ENCODE data around the gene TRHDE. TPM values are rescaled to one million over a fixed set of nuclear protein-coding genes. Genes with fewer than 3 reads are reported as not detected.

Gene TRHDE
- total and polyA plus RNA-seq, 9 of the 15 experiments (the other 6 are each of a cell fraction or from before 2014, with no cell fraction given), result 0.03 to 0.29 (median 0.09) TPM

DNA sequence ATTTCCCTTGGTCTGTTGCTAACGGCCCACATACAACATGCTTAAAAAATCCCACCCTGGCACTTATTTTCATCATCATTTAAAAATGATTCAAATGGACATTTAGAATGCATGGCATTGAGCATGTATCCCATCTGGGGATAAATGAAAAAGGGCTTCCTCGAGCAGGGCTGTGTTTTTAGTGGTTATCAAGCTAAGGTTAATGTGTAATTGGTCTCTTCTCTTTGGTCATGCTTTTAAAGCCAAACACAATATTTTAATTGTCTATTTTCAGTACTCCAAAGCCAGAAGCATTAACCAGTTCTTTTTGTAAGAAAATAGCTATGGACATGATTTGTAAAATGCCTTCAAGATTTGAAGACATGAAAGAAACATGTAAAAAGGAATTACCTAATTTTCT, 1.9 kb upstream of the TRHDE start:
- BruUV-seq (replicated peaks), result no TSS peak
- Histone ChIP-seq H3K79me2 (ENCODE audit: control insufficient read depth, insufficient read depth, low read length) (no peaks in the 10 kb centered on the region), H3K9me3 (replicated peaks; ENCODE audit: control insufficient read depth, insufficient read depth, low read depth, low read length) (no peaks in the 10 kb centered on the region)

More for the DNA sequence above, 1.9 kb upstream of the TRHDE start:
- DNase-seq (ENCODE audit: extremely low read depth in 1 of 4, low spot score in 3 of 4) (no peak), FAIRE-seq (no peak), ATAC-seq (no peak)
- TF ChIP-seq RCOR1 (IDR thresholded peaks at IDR 0.05; ENCODE audit: borderline replicate concordance in 1 of 2, low read depth in 2 of 2, low read length in 2 of 2) (no peak), BACH1 (tag; IDR thresholded peaks at IDR 0.05) (no peak), ELF1 (tag; IDR thresholded peaks at IDR 0.05) (no peak), POLR3G (IDR thresholded peaks at IDR 0.05; ENCODE audit: extremely low read depth, insufficient read length, insufficient replicate concordance) (no peak), FOSL1 (tag; conservative IDR thresholded peaks at IDR 0.05) (no peak), ZNF224 (CRISPR knock-in tag; IDR thresholded peaks at IDR 0.05) (no peak), SMARCE1 (IDR thresholded peaks at IDR 0.05) (no peak), ZNF561 (CRISPR knock-in tag; conservative IDR thresholded peaks at IDR 0.05) (no peak), JUNB (CRISPR knock-in tag; conservative IDR thresholded peaks at IDR 0.05) (no peak), HDAC8 (tag; IDR thresholded peaks at IDR 0.05) (no peak), BRD9 (IDR thresholded peaks at IDR 0.05; ENCODE audit: low read depth, partially characterized antibody) (no peak), MCM3 (IDR thresholded peaks at IDR 0.05) (no peak)
- TF ChIP-seq, protein P1, sequence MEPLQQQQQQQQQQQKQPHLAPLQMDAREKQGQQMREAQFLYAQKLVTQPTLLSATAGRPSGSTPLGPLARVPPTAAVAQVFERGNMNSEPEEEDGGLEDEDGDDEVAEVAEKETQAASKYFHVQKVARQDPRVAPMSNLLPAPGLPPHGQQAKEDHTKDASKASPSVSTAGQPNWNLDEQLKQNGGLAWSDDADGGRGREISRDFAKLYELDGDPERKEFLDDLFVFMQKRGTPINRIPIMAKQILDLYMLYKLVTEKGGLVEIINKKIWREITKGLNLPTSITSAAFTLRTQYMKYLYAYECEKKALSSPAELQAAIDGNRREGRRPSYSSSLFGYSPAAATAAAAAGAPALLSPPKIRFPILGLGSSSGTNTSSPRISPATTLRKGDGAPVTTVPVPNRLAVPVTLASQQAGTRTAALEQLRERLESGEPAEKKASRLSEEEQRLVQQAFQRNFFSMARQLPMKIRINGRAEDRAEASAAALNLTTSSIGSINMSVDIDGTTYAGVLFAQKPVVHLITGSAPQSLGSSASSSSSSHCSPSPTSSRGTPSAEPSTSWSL (CRISPR knock-in tag; IDR thresholded peaks at IDR 0.05; ENCODE audit: borderline replicate concordance), result no peak
- TF ChIP-seq, protein P2, sequence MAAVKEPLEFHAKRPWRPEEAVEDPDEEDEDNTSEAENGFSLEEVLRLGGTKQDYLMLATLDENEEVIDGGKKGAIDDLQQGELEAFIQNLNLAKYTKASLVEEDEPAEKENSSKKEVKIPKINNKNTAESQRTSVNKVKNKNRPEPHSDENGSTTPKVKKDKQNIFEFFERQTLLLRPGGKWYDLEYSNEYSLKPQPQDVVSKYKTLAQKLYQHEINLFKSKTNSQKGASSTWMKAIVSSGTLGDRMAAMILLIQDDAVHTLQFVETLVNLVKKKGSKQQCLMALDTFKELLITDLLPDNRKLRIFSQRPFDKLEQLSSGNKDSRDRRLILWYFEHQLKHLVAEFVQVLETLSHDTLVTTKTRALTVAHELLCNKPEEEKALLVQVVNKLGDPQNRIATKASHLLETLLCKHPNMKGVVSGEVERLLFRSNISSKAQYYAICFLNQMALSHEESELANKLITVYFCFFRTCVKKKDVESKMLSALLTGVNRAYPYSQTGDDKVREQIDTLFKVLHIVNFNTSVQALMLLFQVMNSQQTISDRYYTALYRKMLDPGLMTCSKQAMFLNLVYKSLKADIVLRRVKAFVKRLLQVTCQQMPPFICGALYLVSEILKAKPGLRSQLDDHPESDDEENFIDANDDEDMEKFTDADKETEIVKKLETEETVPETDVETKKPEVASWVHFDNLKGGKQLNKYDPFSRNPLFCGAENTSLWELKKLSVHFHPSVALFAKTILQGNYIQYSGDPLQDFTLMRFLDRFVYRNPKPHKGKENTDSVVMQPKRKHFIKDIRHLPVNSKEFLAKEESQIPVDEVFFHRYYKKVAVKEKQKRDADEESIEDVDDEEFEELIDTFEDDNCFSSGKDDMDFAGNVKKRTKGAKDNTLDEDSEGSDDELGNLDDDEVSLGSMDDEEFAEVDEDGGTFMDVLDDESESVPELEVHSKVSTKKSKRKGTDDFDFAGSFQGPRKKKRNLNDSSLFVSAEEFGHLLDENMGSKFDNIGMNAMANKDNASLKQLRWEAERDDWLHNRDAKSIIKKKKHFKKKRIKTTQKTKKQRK (IDR thresholded peaks at IDR 0.05; ENCODE audit: borderline replicate concordance, low read depth, low read length), result no peak
- TF ChIP-seq, protein P3, sequence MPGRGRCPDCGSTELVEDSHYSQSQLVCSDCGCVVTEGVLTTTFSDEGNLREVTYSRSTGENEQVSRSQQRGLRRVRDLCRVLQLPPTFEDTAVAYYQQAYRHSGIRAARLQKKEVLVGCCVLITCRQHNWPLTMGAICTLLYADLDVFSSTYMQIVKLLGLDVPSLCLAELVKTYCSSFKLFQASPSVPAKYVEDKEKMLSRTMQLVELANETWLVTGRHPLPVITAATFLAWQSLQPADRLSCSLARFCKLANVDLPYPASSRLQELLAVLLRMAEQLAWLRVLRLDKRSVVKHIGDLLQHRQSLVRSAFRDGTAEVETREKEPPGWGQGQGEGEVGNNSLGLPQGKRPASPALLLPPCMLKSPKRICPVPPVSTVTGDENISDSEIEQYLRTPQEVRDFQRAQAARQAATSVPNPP (IDR thresholded peaks at IDR 0.05; ENCODE audit: borderline replicate concordance, insufficient read depth, insufficient read length), result no peak
- Histone ChIP-seq H3K36me3 (ENCODE audit: control insufficient read depth, insufficient read depth, low read length) (no peaks in the 10 kb centered on the region), H4K20me1 (replicated peaks; ENCODE audit: control insufficient read depth, insufficient read depth, low read length) (0 out of 2 replicates have a peak, but pooled peaks cover 2% of the 10 kb centered on the region), H3K4me2 (ENCODE audit: insufficient read depth, low read length) (no peak overlapping the region), H2AFZ (ENCODE audit: low read depth, low read length) (no peak overlapping the region), H3K27me3 (ENCODE audit: control insufficient read depth in 2 of 2, insufficient read depth in 2 of 2, low read length in 2 of 2) (peaks cover 4 to 30% of the 10 kb centered on the region in 2 experiments; a peak in 4 of 5 replicates), H3K9ac (ENCODE audit: insufficient read depth in 1 of 2, low read depth in 2 of 2, low read length in 2 of 2) (no peak overlapping the region), H3K27ac (ENCODE audit: extremely low read depth, low read depth, low read length) (no peak overlapping the region), H3K4me1 (replicated peaks in 1 of 2; ENCODE audit: control insufficient read depth in 2 of 2, insufficient read depth in 2 of 2, low read length in 2 of 2) (peaks cover 0 to 9% of the 10 kb centered on the region in 2 experiments; a peak in 2 of 5 replicates), H3K4me3 (no peak overlapping the region), H3K9me1 (ENCODE audit: control insufficient read depth, insufficient read depth, low read length) (no peaks in the 10 kb centered on the region)
- in situ Hi-C loops (cut with MboI), result no loop called here
- intact Hi-C loops (cut with micrococcal nuclease), result no loop called here
- POLR2A ChIA-PET, result no interaction called here
- CTCF ChIA-PET (ENCODE audit: low intra/inter-chr PET ratio), result no interaction called here
- 0% methylated on average over 2 of the region's 2 CpGs for WGBS (ENCODE audit: insufficient coverage, low coverage, missing lambda C conversion rate)
